BLaER1 (cell line): ENCODE measurements around the gene ASPG.

Experiments
- H3K27ac ChIP-seq: shearing (Covaris generic); formaldehyde crosslinking; 2 replicates; pipeline ENCODE4 v1.8.1; 2022
- H3K27me3 ChIP-seq: shearing (Covaris generic); formaldehyde crosslinking; 2 replicates; pipeline ENCODE4 v1.8.1; 2022
- H3K36me3 ChIP-seq: shearing (Covaris generic); formaldehyde crosslinking; 2 replicates; pipeline ENCODE4 v1.8.1; 2022
- H3K4me1 ChIP-seq: shearing (Covaris generic); formaldehyde crosslinking; 2 replicates; pipeline ENCODE4 v1.8.1; 2022
- H3K4me2 ChIP-seq: shearing (Covaris generic); formaldehyde crosslinking; 2 replicates; pipeline ENCODE4 v1.8.1; 2022
- H3K4me3 ChIP-seq: shearing (Covaris generic); formaldehyde crosslinking; 2 replicates; pipeline ENCODE4 v1.8.1; 2022
- H3K9ac ChIP-seq: shearing (Covaris generic); formaldehyde crosslinking; 2 replicates; pipeline ENCODE4 v1.8.1; 2022
- H3K9me3 ChIP-seq: shearing (Covaris generic); formaldehyde crosslinking; 2 replicates; pipeline ENCODE4 v1.8.1; 2022
- H4K20me1 ChIP-seq: shearing (Covaris generic); formaldehyde crosslinking; 2 replicates; pipeline ENCODE4 v1.8.1; 2022
- Cebpa-rat ChIP-seq: shearing (Covaris generic); IDR thresholded peaks from 2 replicates; pipeline ENCODE4 v1.8.1; 2022

ASPG gene

GRCh38 chr14:104084251-104085002 lies 1.1 kb upstream of the ASPG start:
- H3K4me2 ChIP-seq, result peak overlapping the region; percentile 55

GRCh38 chr14:104085889-104086201 lies 345 bp downstream of the ASPG start:
- H3K4me2 ChIP-seq, result no peak overlapping the region
- no peaks in the 10 kb centered on the region for H3K36me3 ChIP-seq
- H3K27ac ChIP-seq, result no peak overlapping the region
- no peak overlapping the region for H3K4me3 ChIP-seq
- H3K9ac ChIP-seq, result no peak overlapping the region
- TF ChIP-seq Cebpa-rat, result no peak
- peaks cover 51% of the 10 kb centered on the region for H3K4me1 ChIP-seq
- H4K20me1 ChIP-seq, result no peaks in the 10 kb centered on the region
- H3K27me3 ChIP-seq, result no peaks in the 10 kb centered on the region
- H3K9me3 ChIP-seq, result no peaks in the 10 kb centered on the region

More at GRCh38 chr14:104084251-104085002, 1.1 kb upstream of the ASPG start:
- Histone ChIP-seq H3K4me1 (peaks cover 58% of the 10 kb centered on the region), H3K27me3 (no peaks in the 10 kb centered on the region), H3K4me3 (no peak overlapping the region), H3K9me3 (no peaks in the 10 kb centered on the region), H3K9ac (no peak overlapping the region), H3K36me3 (no peaks in the 10 kb centered on the region), H4K20me1 (no peaks in the 10 kb centered on the region), H3K27ac (no peak overlapping the region)
- TF ChIP-seq Cebpa-rat, result no peak

- no peak overlapping the region for H3K9ac ChIP-seq
- H3K27ac ChIP-seq, result no peak overlapping the region
- no peaks in the 10 kb centered on the region for H3K9me3 ChIP-seq
- H3K36me3 ChIP-seq, result no peaks in the 10 kb centered on the region
- H3K27me3 ChIP-seq, result no peaks in the 10 kb centered on the region
- no peaks in the 10 kb centered on the region for H4K20me1 ChIP-seq
- peaks cover 51% of the 10 kb centered on the region for H3K4me1 ChIP-seq
- H3K4me2 ChIP-seq, result 0 out of 2 replicates have a peak overlapping the region, but pooled peaks have one; percentile 22
- no peak for TF ChIP-seq Cebpa-rat
- H3K4me3 ChIP-seq, result no peak overlapping the region
Observed at GRCh38 chr14:104086210-104086660, 735 bp downstream of the ASPG start.

- Histone ChIP-seq H4K20me1 (no peaks in the 10 kb centered on the region), H3K4me3 (no peak overlapping the region), H3K4me1 (peaks cover 51% of the 10 kb centered on the region), H3K27ac (peak overlapping the region; percentile 41; the same call in 1 of the 2 replicates), H3K4me2 (peak overlapping the region; percentile 71), H3K9ac (no peak overlapping the region), H3K27me3 (no peaks in the 10 kb centered on the region), H3K9me3 (no peaks in the 10 kb centered on the region), H3K36me3 (no peaks in the 10 kb centered on the region)
- TF ChIP-seq Cebpa-rat, result no peak
Observed at GRCh38 chr14:104086661-104087461, 1.4 kb downstream of the ASPG start.

GRCh38 chr14:104087505-104087904 lies 2.0 kb downstream of the ASPG start:
- Histone ChIP-seq H3K27ac (peak overlapping the region; percentile 41; the same call in 1 of the 2 replicates), H3K9ac (no peak overlapping the region), H4K20me1 (no peaks in the 10 kb centered on the region), H3K36me3 (no peaks in the 10 kb centered on the region), H3K4me1 (peaks cover 55% of the 10 kb centered on the region), H3K4me3 (no peak overlapping the region), H3K9me3 (no peaks in the 10 kb centered on the region), H3K27me3 (no peaks in the 10 kb centered on the region), H3K4me2 (peak overlapping the region; percentile 71)
- no peak for TF ChIP-seq Cebpa-rat

- Histone ChIP-seq H3K27me3 (no peaks in the 10 kb centered on the region), H3K36me3 (no peaks in the 10 kb centered on the region), H3K4me1 (peaks cover 50% of the 10 kb centered on the region), H3K9me3 (no peaks in the 10 kb centered on the region), H3K27ac (peak overlapping the region; percentile 40; the same call in 1 of the 2 replicates), H3K4me2 (peak overlapping the region; percentile 71), H3K4me3 (no peak overlapping the region), H3K9ac (no peak overlapping the region), H4K20me1 (no peaks in the 10 kb centered on the region)
- TF ChIP-seq Cebpa-rat, result no peak
Observed at GRCh38 chr14:104087981-104088850, 2.7 kb downstream of the ASPG start.

GRCh38 chr14:104090071-104090748 lies 4.7 kb downstream of the ASPG start:
- H3K9ac ChIP-seq, result no peak overlapping the region
- H3K4me3 ChIP-seq, result no peak overlapping the region
- H3K9me3 ChIP-seq, result peaks cover 9% of the 10 kb centered on the region
- peaks cover 40% of the 10 kb centered on the region for H3K4me1 ChIP-seq
- H3K36me3 ChIP-seq, result no peaks in the 10 kb centered on the region
- H3K4me2 ChIP-seq, result no peak overlapping the region
- no peak overlapping the region for H3K27ac ChIP-seq
- no peaks in the 10 kb centered on the region for H3K27me3 ChIP-seq
- no peaks in the 10 kb centered on the region for H4K20me1 ChIP-seq
- TF ChIP-seq Cebpa-rat, result no peak

- H3K4me1 ChIP-seq, result peaks cover 47% of the 10 kb centered on the region
- H3K9ac ChIP-seq, result no peak overlapping the region
- H3K27ac ChIP-seq, result 0 out of 2 replicates have a peak overlapping the region, but pooled peaks have one; percentile 9
- no peak for TF ChIP-seq Cebpa-rat
- no peak overlapping the region for H3K4me2 ChIP-seq
- H4K20me1 ChIP-seq, result no peaks in the 10 kb centered on the region
- H3K27me3 ChIP-seq, result no peaks in the 10 kb centered on the region
- no peaks in the 10 kb centered on the region for H3K36me3 ChIP-seq
- H3K4me3 ChIP-seq, result no peak overlapping the region
- peaks cover 20% of the 10 kb centered on the region for H3K9me3 ChIP-seq
Observed at GRCh38 chr14:104091061-104091926, 5.8 kb downstream of the ASPG start.
